ENCODE data around the gene ZDHHC14.

ZDHHC14 gene

GRCh38 chr6:157595768-157596167 lies 214.8 kb downstream of the ZDHHC14 start:
- no peak for DNase-seq (ENCODE audit: low read depth)
- H3K4me3 ChIP-seq (ENCODE audit: low read depth, low read length), result no peak overlapping the region
- TF ChIP-seq CTCF (IDR thresholded peaks at IDR 0.05; ENCODE audit: insufficient read depth, low read depth, low read length, missing control alignments), result no peak

- TF ChIP-seq CTCF (IDR thresholded peaks at IDR 0.05; ENCODE audit: insufficient read depth, low read depth, low read length, missing control alignments), result no peak
- DNase-seq (ENCODE audit: low read depth), result no peak
- H3K4me3 ChIP-seq (ENCODE audit: low read depth, low read length), result no peak overlapping the region
Observed at GRCh38 chr6:157596461-157596860, 215.5 kb downstream of the ZDHHC14 start.

GRCh38 chr6:157596886-157597285 lies 215.9 kb downstream of the ZDHHC14 start:
- DNase-seq (ENCODE audit: low read depth), result no peak
- H3K4me3 ChIP-seq (ENCODE audit: low read depth, low read length), result no peak overlapping the region
- TF ChIP-seq CTCF (IDR thresholded peaks at IDR 0.05; ENCODE audit: insufficient read depth, low read depth, low read length, missing control alignments), result no peak

GRCh38 chr6:157597461-157598312 lies 216.7 kb downstream of the ZDHHC14 start:
- DNase-seq (ENCODE audit: low read depth), result peak; percentile 59
- peak; percentile 41 for TF ChIP-seq CTCF (IDR thresholded peaks at IDR 0.05; ENCODE audit: insufficient read depth, low read depth, low read length, missing control alignments)
- no peak overlapping the region for H3K4me3 ChIP-seq (ENCODE audit: low read depth, low read length)

- H3K4me3 ChIP-seq (ENCODE audit: low read depth, low read length), result no peak overlapping the region
- no peak for TF ChIP-seq CTCF (IDR thresholded peaks at IDR 0.05; ENCODE audit: insufficient read depth, low read depth, low read length, missing control alignments)
- DNase-seq (ENCODE audit: low read depth), result peak; percentile 73
Observed at GRCh38 chr6:157599191-157599590, 218.2 kb downstream of the ZDHHC14 start.

- DNase-seq (ENCODE audit: low read depth), result no peak
- no peak overlapping the region for H3K4me3 ChIP-seq (ENCODE audit: low read depth, low read length)
- no peak for TF ChIP-seq CTCF (IDR thresholded peaks at IDR 0.05; ENCODE audit: insufficient read depth, low read depth, low read length, missing control alignments)
Observed at GRCh38 chr6:157600807-157601206, 219.8 kb downstream of the ZDHHC14 start.

Data from GM12865 (cell line).